Neural cell (in vitro differentiated cells): ENCODE results near the gene RGS17. TPM values are rescaled to one million over a fixed set of nuclear protein-coding genes. Genes with fewer than 3 reads are reported as not detected.

Source experiments
- H2AFZ ChIP-seq: fragments of 200-600, 300-800 bp; sonication (generic), shearing (Covaris generic); 2 replicates; pipeline ENCODE4 v1.6.0; 2014; ENCODE audit warnings: low read depth, mild to moderate bottlenecking, antibody characterized with exemption, low read length, moderate library complexity
- H3F3A ChIP-seq: fragments of 200-600 bp; shearing (Covaris generic); 2 replicates; pipeline ENCODE4 v1.6.1; 2016; ENCODE audit warnings: mild to moderate bottlenecking, moderate library complexity, mixed read lengths, antibody characterized with exemption, low read length; ENCODE audit not compliant: insufficient read depth, poor library complexity, severe bottlenecking
- H3K27ac ChIP-seq: fragments of 200-600, 300-800 bp; sonication (generic), shearing (Covaris generic); 2 replicates; pipeline ENCODE4 v1.5.1; 2014; ENCODE audit warnings: mild to moderate bottlenecking, low read length, moderate library complexity
- H3K27me3 ChIP-seq: fragments of 300-800, 200-600 bp; sonication (generic), shearing (Covaris generic); 2 replicates; pipeline ENCODE4 v1.6.0; 2014; ENCODE audit warnings: mild to moderate bottlenecking, low read depth, low read length, moderate library complexity; ENCODE audit not compliant: insufficient read depth
- H3K36me3 ChIP-seq: fragments of 300-800, 200-600 bp; sonication (generic), shearing (Covaris generic); 2 replicates; pipeline ENCODE4 v1.5.1; 2014; ENCODE audit warnings: mild to moderate bottlenecking, antibody characterized with exemption, low read length, moderate library complexity; ENCODE audit not compliant: insufficient read depth
- H3K4me2 ChIP-seq: fragments of 300-800, 200-600 bp; sonication (generic), shearing (Covaris generic); 2 replicates; pipeline ENCODE4 v1.6.0; 2014; ENCODE audit warnings: mild to moderate bottlenecking, low read length
- H3K4me3 ChIP-seq: fragments of 300-800, 200-600 bp; sonication (generic), shearing (Covaris generic); 2 replicates; pipeline ENCODE4 v1.5.1; 2014; ENCODE audit warnings: mild to moderate bottlenecking, low read length, moderate library complexity
- H3K79me2 ChIP-seq: fragments of 200-600 bp; shearing (Covaris generic); replicated peaks from 2 replicates; pipeline ENCODE4 v1.6.0; 2014; ENCODE audit warnings: mild to moderate bottlenecking, low read length, moderate library complexity; ENCODE audit not compliant: insufficient read depth
- H3K9ac ChIP-seq: fragments of 300-800, 200-600 bp; sonication (generic), shearing (Covaris generic); 2 replicates; pipeline ENCODE4 v1.6.1; 2016; ENCODE audit warnings: mild to moderate bottlenecking, low read length, mixed read lengths
- H3K9me2 ChIP-seq: fragments of 200-600 bp; shearing (Covaris generic); 2 replicates; pipeline ENCODE4 v1.6.1; 2016; ENCODE audit warnings: mild to moderate bottlenecking, low read length, mixed read lengths; ENCODE audit not compliant: insufficient read depth
- H3K9me3 ChIP-seq: fragments of 200-600, 300-800 bp; sonication (generic), shearing (Covaris generic); 2 replicates; pipeline ENCODE4 v1.6.1; 2016; ENCODE audit warnings: mild to moderate bottlenecking, mixed run types, low read length, moderate library complexity, mixed read lengths
- H4K20me1 ChIP-seq: fragments of 200-600 bp; shearing (Covaris generic); 2 replicates; pipeline ENCODE4 v1.6.1; 2016; ENCODE audit warnings: mild to moderate bottlenecking, mixed run types; ENCODE audit not compliant: insufficient read depth
- EP300 ChIP-seq: fragments of 450-650 bp; conservative IDR thresholded peaks from 2 replicates; pipeline ENCODE4 v1.6.1; 2014; ENCODE audit warnings: antibody characterized with exemption, mild to moderate bottlenecking, moderate library complexity; ENCODE audit not compliant: poor library complexity, severe bottlenecking
- EZH2 ChIP-seq: fragments of 200-600, 300-800 bp; shearing (Covaris generic), sonication (generic); IDR thresholded peaks from 2 replicates; pipeline ENCODE4 v1.6.1; 2014; ENCODE audit warnings: antibody characterized with exemption, low read length, borderline replicate concordance, mild to moderate bottlenecking; ENCODE audit not compliant: insufficient read depth, poor library complexity, severe bottlenecking
- MXI1 ChIP-seq: fragments of 450-650 bp; conservative IDR thresholded peaks from 2 replicates; pipeline ENCODE4 v1.6.1; 2014; ENCODE audit warnings: antibody characterized with exemption, mild to moderate bottlenecking; ENCODE audit not compliant: poor library complexity, severe bottlenecking
- POLR2AphosphoS5 ChIP-seq: IDR thresholded peaks from 2 replicates; pipeline ENCODE4 v1.6.1; 2012
- RAD21 ChIP-seq: fragments of 450-650 bp; conservative IDR thresholded peaks from 2 replicates; pipeline ENCODE4 v1.6.1; 2014; ENCODE audit warnings: antibody characterized with exemption, mild to moderate bottlenecking, moderate library complexity
- SMC3 ChIP-seq: fragments of 450-650 bp; conservative IDR thresholded peaks from 2 replicates; pipeline ENCODE4 v1.6.1; 2014; ENCODE audit warnings: antibody characterized with exemption, mild to moderate bottlenecking, moderate library complexity; ENCODE audit not compliant: poor library complexity
- TAF1 ChIP-seq: IDR thresholded peaks from 2 replicates; pipeline ENCODE4 v1.6.1; 2012; ENCODE audit warnings: low read depth
- polyA plus RNA-seq: library from polyadenylated mRNA; depleted of rRNA; stranded (reverse); fragments of >200 nt; gene quantifications from 2 replicates; pipeline ENCODE4 v1.2.3, GENCODE V29; 2014
- TF ChIP-seq, protein P1 (sequence below): fragments of 450-650 bp; IDR thresholded peaks from 2 replicates; pipeline ENCODE4 v1.5.1; 2014; ENCODE audit warnings: antibody characterized with exemption, mild to moderate bottlenecking, moderate library complexity; ENCODE audit not compliant: poor library complexity, severe bottlenecking
- TF ChIP-seq, protein P2 (sequence below): IDR thresholded peaks from 2 replicates; pipeline ENCODE4 v1.6.1; 2012; ENCODE audit warnings: borderline replicate concordance

The RGS17 gene
- polyA plus RNA-seq, 1 donor from 2014 or later: 44.9 TPM

DNA sequence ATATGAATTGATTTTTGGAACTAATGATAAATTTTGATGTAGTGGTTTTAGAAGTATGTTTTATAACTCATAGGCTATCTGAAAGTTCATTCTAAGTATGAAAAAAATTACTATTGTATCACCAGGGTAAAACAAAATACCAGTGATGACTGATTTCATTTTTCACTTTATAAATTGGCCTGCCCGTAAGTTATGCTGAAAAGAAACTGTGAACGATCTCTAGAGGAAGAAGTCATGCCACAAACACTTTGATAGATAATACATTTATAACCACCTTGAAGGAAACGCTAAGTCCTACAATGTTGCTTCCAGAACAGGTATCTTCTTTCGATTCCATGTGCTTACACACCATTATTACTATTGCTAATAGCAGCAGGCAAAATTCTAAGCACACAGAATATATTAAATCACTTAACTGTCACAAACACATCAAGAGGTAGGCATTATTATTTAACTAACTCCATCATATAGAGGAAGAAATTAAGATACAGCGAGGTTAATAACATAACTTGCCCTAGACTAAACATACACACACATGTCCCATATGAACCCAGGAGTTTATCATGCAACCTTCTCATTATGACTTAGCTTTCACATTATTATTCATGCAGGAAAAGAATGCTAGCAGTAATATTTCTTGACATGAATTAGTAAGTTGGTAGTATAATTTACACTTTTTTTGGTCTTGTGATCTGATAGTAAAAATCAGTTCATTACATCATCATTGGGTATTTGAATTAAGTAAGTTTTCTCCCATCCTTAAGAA is 44.7 kb downstream of the RGS17 start:
- no peak for TF ChIP-seq EP300
- TF ChIP-seq SMC3: no peak
- Histone ChIP-seq H3F3A (no peaks in the 10 kb centered on the region), H3K27me3 (no peaks in the 10 kb centered on the region), H2AFZ (no peak overlapping the region), H3K4me3 (no peak overlapping the region), H3K36me3 (no peaks in the 10 kb centered on the region), H3K27ac (no peak overlapping the region), H3K4me2 (no peak overlapping the region), H3K9me2 (no peaks in the 10 kb centered on the region), H4K20me1 (no peaks in the 10 kb centered on the region), H3K9me3 (no peaks in the 10 kb centered on the region), H3K79me2 (no peaks in the 10 kb centered on the region), H3K9ac (no peak overlapping the region)

DNA sequence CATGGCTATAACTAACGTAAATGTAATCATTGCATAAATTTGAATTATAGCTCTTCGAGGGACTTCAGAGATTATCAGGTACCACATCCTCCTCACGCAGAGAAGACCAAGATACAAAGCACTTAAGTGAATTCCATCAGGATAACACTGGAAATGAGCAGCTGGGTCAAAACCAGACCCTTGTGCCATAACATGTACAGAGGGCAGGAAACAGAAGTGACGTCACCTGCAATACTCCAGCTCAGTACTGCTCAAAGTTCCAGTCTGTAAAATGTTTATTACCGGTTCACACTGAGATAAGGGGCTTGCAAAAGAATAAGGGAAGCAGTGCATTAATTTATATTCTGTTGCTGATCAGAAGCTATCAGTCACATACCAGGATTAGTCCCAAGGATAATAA is 45.8 kb downstream of the RGS17 start:
- no peaks in the 10 kb centered on the region for H3F3A ChIP-seq
- H3K27ac ChIP-seq: no peak overlapping the region
- H3K36me3 ChIP-seq: no peaks in the 10 kb centered on the region
- no peak overlapping the region for H3K4me3 ChIP-seq
- no peak overlapping the region for H2AFZ ChIP-seq
- H3K9me3 ChIP-seq: no peaks in the 10 kb centered on the region
- no peaks in the 10 kb centered on the region for H3K27me3 ChIP-seq
- no peaks in the 10 kb centered on the region for H3K9me2 ChIP-seq
- no peaks in the 10 kb centered on the region for H3K79me2 ChIP-seq
- no peak overlapping the region for H3K9ac ChIP-seq
- H4K20me1 ChIP-seq: no peaks in the 10 kb centered on the region
- H3K4me2 ChIP-seq: no peak overlapping the region
- TF ChIP-seq MXI1: no peak
- TF ChIP-seq, protein P1, sequence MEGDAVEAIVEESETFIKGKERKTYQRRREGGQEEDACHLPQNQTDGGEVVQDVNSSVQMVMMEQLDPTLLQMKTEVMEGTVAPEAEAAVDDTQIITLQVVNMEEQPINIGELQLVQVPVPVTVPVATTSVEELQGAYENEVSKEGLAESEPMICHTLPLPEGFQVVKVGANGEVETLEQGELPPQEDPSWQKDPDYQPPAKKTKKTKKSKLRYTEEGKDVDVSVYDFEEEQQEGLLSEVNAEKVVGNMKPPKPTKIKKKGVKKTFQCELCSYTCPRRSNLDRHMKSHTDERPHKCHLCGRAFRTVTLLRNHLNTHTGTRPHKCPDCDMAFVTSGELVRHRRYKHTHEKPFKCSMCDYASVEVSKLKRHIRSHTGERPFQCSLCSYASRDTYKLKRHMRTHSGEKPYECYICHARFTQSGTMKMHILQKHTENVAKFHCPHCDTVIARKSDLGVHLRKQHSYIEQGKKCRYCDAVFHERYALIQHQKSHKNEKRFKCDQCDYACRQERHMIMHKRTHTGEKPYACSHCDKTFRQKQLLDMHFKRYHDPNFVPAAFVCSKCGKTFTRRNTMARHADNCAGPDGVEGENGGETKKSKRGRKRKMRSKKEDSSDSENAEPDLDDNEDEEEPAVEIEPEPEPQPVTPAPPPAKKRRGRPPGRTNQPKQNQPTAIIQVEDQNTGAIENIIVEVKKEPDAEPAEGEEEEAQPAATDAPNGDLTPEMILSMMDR: no peak
- TF ChIP-seq, protein P2, sequence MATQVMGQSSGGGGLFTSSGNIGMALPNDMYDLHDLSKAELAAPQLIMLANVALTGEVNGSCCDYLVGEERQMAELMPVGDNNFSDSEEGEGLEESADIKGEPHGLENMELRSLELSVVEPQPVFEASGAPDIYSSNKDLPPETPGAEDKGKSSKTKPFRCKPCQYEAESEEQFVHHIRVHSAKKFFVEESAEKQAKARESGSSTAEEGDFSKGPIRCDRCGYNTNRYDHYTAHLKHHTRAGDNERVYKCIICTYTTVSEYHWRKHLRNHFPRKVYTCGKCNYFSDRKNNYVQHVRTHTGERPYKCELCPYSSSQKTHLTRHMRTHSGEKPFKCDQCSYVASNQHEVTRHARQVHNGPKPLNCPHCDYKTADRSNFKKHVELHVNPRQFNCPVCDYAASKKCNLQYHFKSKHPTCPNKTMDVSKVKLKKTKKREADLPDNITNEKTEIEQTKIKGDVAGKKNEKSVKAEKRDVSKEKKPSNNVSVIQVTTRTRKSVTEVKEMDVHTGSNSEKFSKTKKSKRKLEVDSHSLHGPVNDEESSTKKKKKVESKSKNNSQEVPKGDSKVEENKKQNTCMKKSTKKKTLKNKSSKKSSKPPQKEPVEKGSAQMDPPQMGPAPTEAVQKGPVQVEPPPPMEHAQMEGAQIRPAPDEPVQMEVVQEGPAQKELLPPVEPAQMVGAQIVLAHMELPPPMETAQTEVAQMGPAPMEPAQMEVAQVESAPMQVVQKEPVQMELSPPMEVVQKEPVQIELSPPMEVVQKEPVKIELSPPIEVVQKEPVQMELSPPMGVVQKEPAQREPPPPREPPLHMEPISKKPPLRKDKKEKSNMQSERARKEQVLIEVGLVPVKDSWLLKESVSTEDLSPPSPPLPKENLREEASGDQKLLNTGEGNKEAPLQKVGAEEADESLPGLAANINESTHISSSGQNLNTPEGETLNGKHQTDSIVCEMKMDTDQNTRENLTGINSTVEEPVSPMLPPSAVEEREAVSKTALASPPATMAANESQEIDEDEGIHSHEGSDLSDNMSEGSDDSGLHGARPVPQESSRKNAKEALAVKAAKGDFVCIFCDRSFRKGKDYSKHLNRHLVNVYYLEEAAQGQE: no peak
- TF ChIP-seq TAF1: no peak
- TF ChIP-seq EZH2: no peak

DNA sequence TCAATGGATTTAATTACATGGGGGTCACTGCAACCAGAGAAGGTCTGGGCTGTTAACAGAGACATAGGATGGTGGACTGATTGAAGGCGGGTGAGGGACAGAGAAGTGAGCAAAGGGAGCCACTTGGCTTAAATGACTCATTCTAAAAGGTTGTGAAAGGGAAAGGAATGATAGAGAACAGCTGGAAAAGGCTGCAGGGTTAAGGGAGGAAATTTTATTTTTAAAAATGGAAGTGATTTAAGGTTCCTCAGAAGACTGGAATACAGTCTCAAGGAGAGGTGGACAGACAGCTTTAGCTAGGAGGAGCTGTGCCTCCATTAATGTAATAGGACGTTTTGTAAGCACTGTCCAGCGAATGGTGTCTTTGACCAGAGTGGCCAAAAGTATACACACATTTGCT is 46.7 kb downstream of the RGS17 start:
- no peak for TF ChIP-seq EP300
- no peak for TF ChIP-seq RAD21
- TF ChIP-seq TAF1: no peak
- no peak for TF ChIP-seq EZH2
- no peak for TF ChIP-seq MXI1
- no peak for TF ChIP-seq SMC3
- TF ChIP-seq, protein P1: no peak
- TF ChIP-seq POLR2AphosphoS5: no peak
- TF ChIP-seq, protein P2: no peak
- H3K27me3 ChIP-seq: no peaks in the 10 kb centered on the region
- no peaks in the 10 kb centered on the region for H3K79me2 ChIP-seq
- no peaks in the 10 kb centered on the region for H3K9me3 ChIP-seq
- H3F3A ChIP-seq: no peaks in the 10 kb centered on the region
- no peak overlapping the region for H3K27ac ChIP-seq
- H3K36me3 ChIP-seq: no peaks in the 10 kb centered on the region
- no peaks in the 10 kb centered on the region for H3K9me2 ChIP-seq
- H3K4me2 ChIP-seq: no peak overlapping the region
- no peak overlapping the region for H3K4me3 ChIP-seq
- H3K9ac ChIP-seq: no peak overlapping the region
- H2AFZ ChIP-seq: no peak overlapping the region
- no peaks in the 10 kb centered on the region for H4K20me1 ChIP-seq
